AML-193 (cell line): ENCODE data around the gene SPIRE1.
"Not testable (repeated sequence)": the region's sequence is repeated elsewhere in the genome, so short reads cannot be mapped to it uniquely, and the experiment has no call there.

Experiments used
- DNase-seq, 2 experiments: peaks; one replicate each; lab custom pipeline; 2025; lab: John Stamatoyannopoulos, UW

Gene SPIRE1

GRCh38 chr18:12411456-12411855 lies 246.5 kb downstream of the SPIRE1 start:
- no peak for DNase-seq

- not testable (repeated sequence) for DNase-seq
These were observed 247.2 kb downstream of the SPIRE1 start for GRCh38 chr18:12410747-12411146.

- DNase-seq, result no peak
These were observed 247.8 kb downstream of the SPIRE1 start for GRCh38 chr18:12410081-12410481.

GRCh38 chr18:12409469-12409868 lies 248.4 kb downstream of the SPIRE1 start:
- no peak for DNase-seq

GRCh38 chr18:12408247-12408869 lies 249.5 kb downstream of the SPIRE1 start:
- DNase-seq, result no peak

GRCh38 chr18:12406371-12407111 lies 251.4 kb downstream of the SPIRE1 start:
- no peak for DNase-seq

- DNase-seq, result no peak
These were observed 252.8 kb downstream of the SPIRE1 start for GRCh38 chr18:12405066-12405465.

GRCh38 chr18:12403601-12404506 lies 254.1 kb downstream of the SPIRE1 start:
- no peak for DNase-seq

- no peak for DNase-seq
These were observed 256.0 kb downstream of the SPIRE1 start for GRCh38 chr18:12401881-12402280.

- no peak for DNase-seq
These were observed 258.7 kb downstream of the SPIRE1 start for GRCh38 chr18:12399231-12399630.

GRCh38 chr18:12398625-12399024 lies 259.3 kb downstream of the SPIRE1 start:
- DNase-seq, result no peak

GRCh38 chr18:12397793-12398192 lies 260.1 kb downstream of the SPIRE1 start:
- DNase-seq, result no peak

- no peak for DNase-seq
These were observed 260.7 kb downstream of the SPIRE1 start for GRCh38 chr18:12397254-12397653.
